ENCODE measurements around the gene MED27.
"Not testable (repeated sequence)": the region's sequence is repeated elsewhere in the genome, so short reads cannot be mapped to it uniquely, and the experiment has no call there.

MED27 gene

GRCh38 chr9:132077881-132078698 is 1.6 kb downstream of the MED27 start:
- no peak for DNase-seq (ENCODE audit: extremely low read depth in 1 of 2, low read depth in 1 of 2)

- DNase-seq (ENCODE audit: extremely low read depth in 1 of 2, low read depth in 1 of 2), result no peak
Observed at GRCh38 chr9:132075853-132076252, 3.8 kb downstream of the MED27 start.

- DNase-seq (ENCODE audit: extremely low read depth in 1 of 2, low read depth in 1 of 2), result no peak
Observed at GRCh38 chr9:132074736-132075135, 4.9 kb downstream of the MED27 start.

DNA sequence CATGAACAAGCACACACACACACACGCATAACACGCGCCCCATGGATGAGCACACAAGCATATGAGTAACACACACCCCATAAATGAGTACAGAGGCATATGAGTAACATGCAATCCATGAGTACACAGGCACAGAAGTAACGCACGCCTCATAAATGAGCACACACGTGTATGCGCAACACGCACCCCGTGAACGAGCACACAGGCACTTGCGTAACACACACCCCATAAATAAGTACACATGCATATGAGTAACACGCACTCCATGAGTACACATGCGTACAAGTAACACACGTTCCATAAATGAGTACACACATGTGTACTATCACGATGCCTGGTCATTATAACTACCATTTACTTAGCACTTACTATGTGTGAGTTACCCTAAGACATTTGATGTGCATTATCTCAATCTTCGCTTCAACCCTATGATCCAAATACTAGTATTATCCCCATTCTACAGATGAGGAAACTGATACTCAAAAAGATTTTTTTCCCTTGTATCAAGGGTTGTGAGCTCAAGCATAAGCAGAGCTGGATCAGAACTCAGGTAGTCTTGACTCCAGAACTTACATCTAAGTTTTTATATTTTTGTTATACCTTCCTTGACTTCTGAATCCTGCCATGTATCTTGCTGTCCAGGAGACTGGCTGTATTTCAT is 7.7 kb downstream of the MED27 start:
- no peak for DNase-seq (ENCODE audit: extremely low read depth in 1 of 2, low read depth in 1 of 2)

DNA sequence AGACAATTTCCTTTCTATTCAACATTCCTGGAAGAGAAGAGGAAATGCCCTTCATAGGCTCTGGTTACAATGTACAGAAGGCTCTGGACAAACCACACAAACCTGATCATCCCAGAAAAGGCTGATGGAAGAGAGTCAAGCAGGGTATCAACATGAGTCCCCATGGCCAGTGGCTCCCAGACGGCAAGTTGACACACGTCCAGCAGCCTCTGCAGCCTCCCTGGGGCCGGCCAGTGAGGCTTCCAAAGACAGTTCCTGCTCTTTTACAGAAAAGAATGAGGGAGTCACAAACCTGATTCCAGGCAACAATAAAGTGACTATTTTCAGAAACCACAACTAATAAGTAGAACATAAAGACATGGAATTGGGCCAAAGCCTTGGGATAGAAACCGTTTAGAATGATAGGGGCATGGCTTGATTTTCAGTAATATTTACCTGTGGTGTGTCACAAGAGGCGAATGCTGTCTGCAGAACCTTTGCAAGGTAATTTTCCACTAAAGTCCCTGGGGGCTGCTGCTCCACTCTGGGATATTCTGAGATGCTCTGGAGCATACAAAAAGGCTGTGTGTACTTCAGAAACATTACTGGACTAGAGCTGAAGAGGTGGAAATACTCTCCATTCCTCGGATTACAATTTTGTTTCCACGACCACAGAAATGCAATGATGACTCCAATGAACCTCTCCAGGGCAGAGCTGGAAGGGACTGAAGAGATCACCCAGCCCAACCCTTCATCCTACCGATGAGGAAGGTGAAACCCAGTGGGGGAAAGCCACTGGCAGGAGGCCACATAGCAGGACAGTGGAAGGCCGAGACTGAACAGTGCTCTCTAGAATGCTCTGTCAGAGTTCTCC is 10.4 kb downstream of the MED27 start:
- no peak for DNase-seq (ENCODE audit: extremely low read depth in 1 of 2, low read depth in 1 of 2)

GRCh38 chr9:132068605-132069004 is 11.1 kb downstream of the MED27 start:
- no peak for DNase-seq (ENCODE audit: extremely low read depth in 1 of 2, low read depth in 1 of 2)

DNA sequence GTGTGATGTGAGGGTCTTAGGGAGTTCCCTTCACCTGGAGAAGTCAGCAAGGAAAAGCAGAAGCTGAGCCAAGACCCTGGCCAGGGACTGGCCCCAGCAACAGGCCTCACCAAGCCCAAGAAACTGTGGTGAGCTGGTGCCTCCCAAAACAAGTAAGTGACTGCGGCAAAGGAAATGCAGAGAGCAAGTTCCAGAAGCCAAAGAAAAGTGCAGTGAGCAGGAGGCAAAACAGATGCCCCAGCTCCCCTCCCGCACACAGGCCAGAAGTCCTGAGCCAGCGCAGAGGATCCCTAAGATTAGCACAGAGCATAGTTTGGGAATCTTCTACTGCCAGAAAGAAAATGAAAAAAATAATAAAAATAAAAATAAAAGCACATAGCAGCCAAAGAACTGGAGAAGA is 13.2 kb downstream of the MED27 start:
- DNase-seq (ENCODE audit: extremely low read depth in 1 of 2, low read depth in 1 of 2), result no peak

DNA sequence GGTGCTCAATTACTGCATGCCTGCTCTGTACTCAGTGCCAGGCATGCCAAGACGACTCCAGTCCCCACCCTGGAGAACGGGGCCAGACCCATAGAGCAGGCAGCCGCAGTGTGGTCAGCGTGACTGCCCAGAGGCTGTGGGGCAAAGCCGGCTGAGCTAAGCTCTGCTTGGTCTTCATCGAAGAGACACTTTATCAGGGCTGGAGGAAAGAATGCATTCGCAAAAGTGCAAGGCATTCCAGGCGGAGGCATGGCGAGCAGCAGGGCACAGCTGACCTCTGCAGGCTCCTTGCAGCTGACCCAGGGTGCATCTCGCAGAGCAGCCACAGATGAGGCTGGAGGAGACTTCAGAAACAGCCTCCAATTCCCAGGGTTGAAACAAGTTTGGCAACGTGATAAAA is 13.6 kb downstream of the MED27 start:
- no peak for DNase-seq (ENCODE audit: extremely low read depth in 1 of 2, low read depth in 1 of 2)

DNA sequence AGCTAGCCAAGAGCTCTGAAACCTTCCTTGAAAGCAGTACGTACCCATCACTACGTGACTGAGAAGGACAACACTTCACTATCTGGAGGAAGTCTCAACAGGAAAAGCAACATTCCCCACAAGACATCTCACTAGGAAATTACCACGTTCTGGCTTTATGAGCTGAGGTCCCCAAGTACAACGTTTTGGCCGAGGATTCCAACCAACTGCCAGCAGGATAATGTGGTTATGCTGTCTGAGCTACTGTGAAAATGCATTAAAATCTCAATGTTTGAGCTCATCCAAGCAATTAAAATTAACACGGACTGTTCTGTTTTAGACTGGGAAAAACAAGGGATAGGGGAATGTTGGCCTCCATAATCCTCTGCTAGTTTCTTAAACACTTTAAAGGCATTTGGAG is 16.4 kb downstream of the MED27 start:
- no peak for DNase-seq (ENCODE audit: extremely low read depth in 1 of 2, low read depth in 1 of 2)

DNA sequence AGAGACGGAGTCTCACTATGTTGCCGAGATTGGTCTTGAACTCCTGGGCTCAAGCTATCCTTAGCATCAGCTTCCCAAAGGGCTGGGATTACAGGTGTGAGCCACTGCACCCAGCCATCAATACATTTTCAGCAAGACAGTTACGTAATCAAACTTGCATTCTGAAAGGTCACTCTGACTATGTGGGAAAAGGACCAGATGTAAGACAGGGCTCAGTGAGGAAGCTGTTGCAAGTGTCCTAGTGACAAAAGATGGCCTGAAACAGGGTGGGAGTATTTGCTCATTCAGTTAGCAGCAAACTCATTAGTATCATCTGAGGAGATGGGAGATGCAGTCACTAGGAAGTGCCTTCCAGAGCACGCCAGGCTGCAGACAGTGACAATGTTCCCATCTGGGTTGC is 16.9 kb downstream of the MED27 start:
- DNase-seq (ENCODE audit: extremely low read depth in 1 of 2, low read depth in 1 of 2), result no peak

GRCh38 chr9:132061526-132061925 is 18.1 kb downstream of the MED27 start:
- DNase-seq (ENCODE audit: extremely low read depth in 1 of 2, low read depth in 1 of 2), result no peak

DNA sequence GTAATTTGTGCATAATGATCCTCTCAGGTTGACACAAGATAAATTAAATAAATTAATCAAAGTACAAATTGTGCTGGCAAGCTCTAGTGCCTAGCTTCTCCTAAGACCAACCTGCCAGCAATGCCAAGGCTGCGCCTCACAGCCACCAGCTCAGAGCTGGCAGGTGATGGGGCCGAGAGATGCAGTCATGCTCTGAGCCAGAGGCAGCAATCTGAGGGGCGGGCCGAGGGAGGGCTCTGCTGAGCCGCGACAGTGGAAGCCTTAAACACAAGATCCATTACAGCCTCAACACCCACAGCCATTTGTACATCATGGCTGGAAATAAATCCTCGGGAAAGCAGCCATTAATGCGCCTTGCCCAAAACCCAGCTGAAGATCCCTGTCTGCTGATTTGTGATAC is 20.3 kb downstream of the MED27 start:
- DNase-seq (ENCODE audit: extremely low read depth in 1 of 2, low read depth in 1 of 2), result no peak

- not testable (repeated sequence) for DNase-seq (ENCODE audit: extremely low read depth in 1 of 2, low read depth in 1 of 2)
Observed at GRCh38 chr9:132058226-132058625, 21.4 kb downstream of the MED27 start.

- DNase-seq (ENCODE audit: extremely low read depth in 1 of 2, low read depth in 1 of 2), result no peak
Observed at GRCh38 chr9:132056717-132057560, 22.7 kb downstream of the MED27 start.

GRCh38 chr9:132055756-132056155 is 23.9 kb downstream of the MED27 start:
- no peak for DNase-seq (ENCODE audit: extremely low read depth in 1 of 2, low read depth in 1 of 2)

- DNase-seq (ENCODE audit: extremely low read depth in 1 of 2, low read depth in 1 of 2), result no peak
Observed at GRCh38 chr9:132054024-132054423, 25.6 kb downstream of the MED27 start.

- no peak for DNase-seq (ENCODE audit: extremely low read depth in 1 of 2, low read depth in 1 of 2)
Observed at GRCh38 chr9:132049900-132050299, 29.8 kb downstream of the MED27 start.

GRCh38 chr9:132049323-132049882 is 30.3 kb downstream of the MED27 start:
- DNase-seq (ENCODE audit: extremely low read depth in 1 of 2, low read depth in 1 of 2), result no peak

DNA sequence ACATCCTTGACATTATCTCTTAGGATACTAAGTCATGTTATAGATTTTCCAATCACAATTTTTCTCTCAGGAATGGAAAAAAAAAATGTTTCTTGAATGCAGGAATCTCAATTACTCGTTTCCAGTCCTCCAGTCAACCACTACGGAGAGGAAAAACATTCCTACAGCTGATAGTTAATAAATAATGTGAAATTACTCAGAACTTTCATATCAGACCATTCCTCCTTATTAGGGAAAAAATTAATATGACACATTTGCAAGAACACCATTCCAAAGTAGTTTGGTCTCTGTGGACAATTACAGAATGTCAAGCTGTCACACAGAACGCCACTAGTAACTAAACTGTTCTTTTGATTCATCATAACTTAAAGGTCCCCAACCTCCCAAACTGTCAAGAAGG is 31.5 kb downstream of the MED27 start:
- DNase-seq (ENCODE audit: extremely low read depth in 1 of 2, low read depth in 1 of 2), result no peak

DNA sequence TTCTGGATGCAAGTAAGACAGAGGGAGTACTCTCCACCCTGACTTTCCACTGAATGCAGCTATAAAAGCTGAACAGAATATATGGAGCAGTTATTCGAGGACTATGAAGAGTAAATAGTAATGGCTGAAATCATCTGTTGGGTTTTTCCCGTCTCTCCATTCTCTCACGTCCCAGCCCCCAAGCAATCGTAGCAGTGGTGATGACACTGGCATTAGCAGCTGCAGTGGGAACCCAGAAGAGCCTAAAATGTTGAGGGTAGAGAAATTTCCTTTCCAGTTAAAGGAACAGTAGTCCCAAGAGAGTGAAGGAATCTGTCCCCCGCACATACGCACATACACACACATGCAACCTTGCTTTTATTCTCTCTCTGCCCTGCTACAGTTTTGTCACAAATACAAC is 33.2 kb downstream of the MED27 start:
- no peak for DNase-seq (ENCODE audit: extremely low read depth in 1 of 2, low read depth in 1 of 2)

All from activated CD8-positive, alpha-beta memory T cell treated with anti-CD3 and anti-CD28 coated beads for 1 hour (primary cell).